ENCODE results near the gene GGPS1. TPM values are rescaled to one million over a fixed set of nuclear protein-coding genes. Genes with fewer than 3 reads are reported as not detected.

GGPS1 gene
- total RNA-seq, 2 experiments from 2014 or later, result 21.9 to 30.8 TPM

GRCh38 chr1:235292790-235293189 is 35.6 kb upstream of the GGPS1 start:
- Histone ChIP-seq H4K20me1 (ENCODE audit: insufficient read depth, low read length) (peaks cover 10% of the 10 kb centered on the region; the same call in 1 of the 2 replicates), H3K4me1 (ENCODE audit: insufficient read depth, low read length, poor library complexity, severe bottlenecking) (peaks cover 6% of the 10 kb centered on the region), H3K4me2 (ENCODE audit: low read length) (no peak overlapping the region), H3K4me3 (ENCODE audit: low read depth, low read length, poor library complexity, severe bottlenecking) (no peak overlapping the region), H3K27ac (ENCODE audit: low read depth, low read length, poor library complexity, severe bottlenecking) (no peak overlapping the region), H2AFZ (ENCODE audit: low read length) (no peak overlapping the region), H3K36me3 (ENCODE audit: insufficient read depth, low read length) (peaks cover 5% of the 10 kb centered on the region; the same call in 1 of the 2 replicates), H3K9me3 (ENCODE audit: low read length) (peaks cover 10% of the 10 kb centered on the region; the same call in 1 of the 2 replicates), H3K79me2 (ENCODE audit: insufficient read depth, low read depth, low read length) (peaks cover 96% of the 10 kb centered on the region), H3K9me2 (ENCODE audit: insufficient read depth, low read length) (no peaks in the 10 kb centered on the region)
- intact Hi-C loops (cut with micrococcal nuclease; ENCODE audit: unreplicated experiment), result no loop called here
- no peak for DNase-seq (ENCODE audit: low spot score)
- no TSS peak for BruUV-seq (replicated peaks)
- ChIA-PET CTCF (ENCODE audit: unreplicated experiment) (no interaction called here), POLR2A (interaction anchor here (0.7 to 1.9 kb wide), 5 partner anchors 13 to 34 kb away, joined by 3 to 9 read pairs (median 4); no protein-coding TSS in a partner anchor)
- no peak for TF ChIP-seq EZH2phosphoT487 (IDR thresholded peaks at IDR 0.05; ENCODE audit: borderline replicate concordance, low read depth, low read length)
- TF ChIP-seq, protein P1, sequence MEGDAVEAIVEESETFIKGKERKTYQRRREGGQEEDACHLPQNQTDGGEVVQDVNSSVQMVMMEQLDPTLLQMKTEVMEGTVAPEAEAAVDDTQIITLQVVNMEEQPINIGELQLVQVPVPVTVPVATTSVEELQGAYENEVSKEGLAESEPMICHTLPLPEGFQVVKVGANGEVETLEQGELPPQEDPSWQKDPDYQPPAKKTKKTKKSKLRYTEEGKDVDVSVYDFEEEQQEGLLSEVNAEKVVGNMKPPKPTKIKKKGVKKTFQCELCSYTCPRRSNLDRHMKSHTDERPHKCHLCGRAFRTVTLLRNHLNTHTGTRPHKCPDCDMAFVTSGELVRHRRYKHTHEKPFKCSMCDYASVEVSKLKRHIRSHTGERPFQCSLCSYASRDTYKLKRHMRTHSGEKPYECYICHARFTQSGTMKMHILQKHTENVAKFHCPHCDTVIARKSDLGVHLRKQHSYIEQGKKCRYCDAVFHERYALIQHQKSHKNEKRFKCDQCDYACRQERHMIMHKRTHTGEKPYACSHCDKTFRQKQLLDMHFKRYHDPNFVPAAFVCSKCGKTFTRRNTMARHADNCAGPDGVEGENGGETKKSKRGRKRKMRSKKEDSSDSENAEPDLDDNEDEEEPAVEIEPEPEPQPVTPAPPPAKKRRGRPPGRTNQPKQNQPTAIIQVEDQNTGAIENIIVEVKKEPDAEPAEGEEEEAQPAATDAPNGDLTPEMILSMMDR (conservative IDR thresholded peaks at IDR 0.05; ENCODE audit: low read length), result no peak

GRCh38 chr1:235293322-235293942 is 34.9 kb upstream of the GGPS1 start:
- intact Hi-C loops (cut with micrococcal nuclease; ENCODE audit: unreplicated experiment), result no loop called here
- Histone ChIP-seq H3K9me3 (ENCODE audit: low read length) (peaks cover 10% of the 10 kb centered on the region; the same call in 1 of the 2 replicates), H3K4me1 (ENCODE audit: insufficient read depth, low read length, poor library complexity, severe bottlenecking) (peaks cover 6% of the 10 kb centered on the region), H3K36me3 (ENCODE audit: insufficient read depth, low read length) (peaks cover 6% of the 10 kb centered on the region; the same call in 1 of the 2 replicates), H2AFZ (ENCODE audit: low read length) (no peak overlapping the region), H3K79me2 (ENCODE audit: insufficient read depth, low read depth, low read length) (peaks cover 96% of the 10 kb centered on the region), H4K20me1 (ENCODE audit: insufficient read depth, low read length) (peaks cover 7% of the 10 kb centered on the region; the same call in 1 of the 2 replicates), H3K4me2 (ENCODE audit: low read length) (no peak overlapping the region), H3K27ac (ENCODE audit: low read depth, low read length, poor library complexity, severe bottlenecking) (no peak overlapping the region), H3K9me2 (ENCODE audit: insufficient read depth, low read length) (no peaks in the 10 kb centered on the region), H3K4me3 (ENCODE audit: low read depth, low read length, poor library complexity, severe bottlenecking) (no peak overlapping the region)
- ChIA-PET POLR2A (interaction anchor here (0.8 to 1.9 kb wide), 4 partner anchors 14 to 31 kb away, joined by 3 to 9 read pairs (median 5); no protein-coding TSS in a partner anchor), CTCF (ENCODE audit: unreplicated experiment) (no interaction called here)
- no peak for TF ChIP-seq EZH2phosphoT487 (IDR thresholded peaks at IDR 0.05; ENCODE audit: borderline replicate concordance, low read depth, low read length)
- TF ChIP-seq, protein P1 (conservative IDR thresholded peaks at IDR 0.05; ENCODE audit: low read length), result no peak
- no TSS peak for BruUV-seq (replicated peaks)
- DNase-seq (ENCODE audit: low spot score), result no peak

DNA sequence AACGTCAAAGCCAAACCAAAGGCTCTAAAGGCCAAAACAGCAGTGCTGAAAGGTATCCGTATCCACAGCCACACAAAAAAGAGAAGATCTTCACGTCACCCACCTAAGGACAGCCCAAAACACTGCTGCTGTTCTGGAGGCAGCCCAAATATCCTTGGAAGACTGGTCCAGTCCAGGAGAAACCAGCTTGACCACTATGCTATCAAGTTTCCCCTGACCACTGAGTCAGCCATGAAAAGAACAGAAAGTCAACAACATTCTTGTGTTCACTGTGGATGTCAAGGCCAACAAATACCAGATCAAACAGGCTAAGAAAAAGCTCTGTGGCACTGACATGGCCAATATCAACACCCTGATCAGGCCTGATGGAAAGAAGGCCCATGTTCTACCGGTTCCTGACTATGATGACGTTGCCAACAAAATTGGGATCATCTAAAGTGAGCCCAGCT is 32.4 kb upstream of the GGPS1 start:
- ChIA-PET CTCF (ENCODE audit: unreplicated experiment) (no interaction called here), POLR2A (interaction anchor here (0.6 to 1.4 kb wide), 3 partner anchors 11 to 674 kb away, joined by 3 to 5 read pairs (median 3); no protein-coding TSS in a partner anchor)
- H4K20me1 ChIP-seq (ENCODE audit: insufficient read depth, low read length), result no peaks in the 10 kb centered on the region; the same call in 1 of the 2 replicates
- H3K36me3 ChIP-seq (ENCODE audit: insufficient read depth, low read length), result peaks cover 6% of the 10 kb centered on the region; the same call in 1 of the 2 replicates
- peaks cover 2% of the 10 kb centered on the region for H3K4me1 ChIP-seq (ENCODE audit: insufficient read depth, low read length, poor library complexity, severe bottlenecking)
- H3K9me3 ChIP-seq (ENCODE audit: low read length), result peaks cover 10% of the 10 kb centered on the region; the same call in 1 of the 2 replicates
- H2AFZ ChIP-seq (ENCODE audit: low read length), result no peak overlapping the region
- no peak for DNase-seq (ENCODE audit: low spot score)
- H3K4me2 ChIP-seq (ENCODE audit: low read length), result no peak overlapping the region
- intact Hi-C loops (cut with micrococcal nuclease; ENCODE audit: unreplicated experiment), result no loop called here
- no peak overlapping the region for H3K27ac ChIP-seq (ENCODE audit: low read depth, low read length, poor library complexity, severe bottlenecking)
- H3K79me2 ChIP-seq (ENCODE audit: insufficient read depth, low read depth, low read length), result peaks cover 96% of the 10 kb centered on the region
- BruUV-seq (replicated peaks), result no TSS peak
- no peaks in the 10 kb centered on the region for H3K9me2 ChIP-seq (ENCODE audit: insufficient read depth, low read length)
- TF ChIP-seq, protein P1 (conservative IDR thresholded peaks at IDR 0.05; ENCODE audit: low read length), result no peak
- no peak overlapping the region for H3K4me3 ChIP-seq (ENCODE audit: low read depth, low read length, poor library complexity, severe bottlenecking)
